ENCODE data around the gene TMEM205. TPM values are rescaled to one million over a fixed set of nuclear protein-coding genes. Genes with fewer than 3 reads are reported as not detected.
"Not testable (repeated sequence)": the region's sequence is repeated elsewhere in the genome, so short reads cannot be mapped to it uniquely, and the experiment has no call there.

The TMEM205 gene
- total RNA-seq, 1 experiment from 2014 or later, result 93.1 TPM

DNA sequence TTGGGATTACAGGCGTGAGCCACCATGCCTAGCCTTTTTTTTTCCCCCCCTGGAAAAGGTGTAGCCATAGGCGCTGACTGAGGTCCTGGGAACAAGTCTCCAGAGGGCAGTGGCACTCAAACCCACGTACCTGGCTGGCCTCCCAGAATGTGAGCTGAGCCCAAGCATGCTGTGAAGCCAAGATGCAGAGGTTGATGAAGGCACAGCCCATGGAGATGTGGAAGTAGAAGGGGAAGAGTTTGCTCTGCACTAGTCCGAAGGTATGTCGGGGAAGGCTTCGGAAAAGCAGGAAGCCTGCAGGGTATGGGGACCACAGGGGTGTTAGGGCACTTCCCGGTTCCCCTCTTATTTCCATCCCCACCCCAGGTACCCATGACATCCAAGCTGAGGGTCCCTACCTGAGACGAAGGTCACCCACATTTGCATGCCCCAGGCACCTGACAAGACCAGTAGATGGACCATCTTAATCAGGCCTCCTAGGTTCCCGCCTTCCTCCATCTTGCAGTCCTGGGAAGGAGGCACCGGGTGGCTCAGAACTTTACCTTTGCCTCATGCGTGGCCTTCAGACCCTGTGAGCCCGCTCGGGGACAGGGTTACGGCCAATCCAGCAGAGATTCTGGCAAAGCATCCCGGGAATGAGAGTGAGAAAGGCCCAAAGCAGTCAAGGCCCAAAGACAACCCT is 805 bp downstream of the TMEM205 start:
- peak; percentile 81 for DNase-seq (ENCODE audit: unreplicated experiment)
- BruUV-seq (replicated peaks), result no TSS peak
- peaks cover 30% of the 10 kb centered on the region for H3K4me1 Mint-ChIP-seq (ENCODE audit: insufficient read depth, unreplicated experiment)

DNA sequence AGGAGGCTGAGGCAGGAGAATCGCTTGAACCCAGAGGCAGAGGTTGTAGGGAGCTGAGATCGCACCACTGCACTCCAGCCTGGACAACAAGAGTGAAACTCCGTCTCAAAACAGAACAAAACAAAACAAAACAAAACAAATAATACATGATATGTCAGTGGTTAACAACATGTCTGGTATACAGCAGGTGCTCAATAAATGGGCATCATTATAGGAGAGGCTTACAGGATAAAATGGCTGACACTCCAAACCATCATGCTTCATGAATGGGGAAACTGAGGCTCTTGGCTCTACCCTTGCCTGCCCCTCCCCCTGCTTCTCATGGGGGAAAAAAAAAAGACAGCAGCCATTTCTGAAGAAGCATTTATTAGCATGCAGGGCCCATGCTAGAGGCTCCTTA is 3.6 kb downstream of the TMEM205 start:
- POLR2A ChIA-PET, result interaction anchor here (0.6 to 2.4 kb wide), 3 partner anchors 18 to 98 kb away, joined by 3 to 11 read pairs (median 5); no protein-coding TSS in a partner anchor
- TF ChIP-seq, protein P1, sequence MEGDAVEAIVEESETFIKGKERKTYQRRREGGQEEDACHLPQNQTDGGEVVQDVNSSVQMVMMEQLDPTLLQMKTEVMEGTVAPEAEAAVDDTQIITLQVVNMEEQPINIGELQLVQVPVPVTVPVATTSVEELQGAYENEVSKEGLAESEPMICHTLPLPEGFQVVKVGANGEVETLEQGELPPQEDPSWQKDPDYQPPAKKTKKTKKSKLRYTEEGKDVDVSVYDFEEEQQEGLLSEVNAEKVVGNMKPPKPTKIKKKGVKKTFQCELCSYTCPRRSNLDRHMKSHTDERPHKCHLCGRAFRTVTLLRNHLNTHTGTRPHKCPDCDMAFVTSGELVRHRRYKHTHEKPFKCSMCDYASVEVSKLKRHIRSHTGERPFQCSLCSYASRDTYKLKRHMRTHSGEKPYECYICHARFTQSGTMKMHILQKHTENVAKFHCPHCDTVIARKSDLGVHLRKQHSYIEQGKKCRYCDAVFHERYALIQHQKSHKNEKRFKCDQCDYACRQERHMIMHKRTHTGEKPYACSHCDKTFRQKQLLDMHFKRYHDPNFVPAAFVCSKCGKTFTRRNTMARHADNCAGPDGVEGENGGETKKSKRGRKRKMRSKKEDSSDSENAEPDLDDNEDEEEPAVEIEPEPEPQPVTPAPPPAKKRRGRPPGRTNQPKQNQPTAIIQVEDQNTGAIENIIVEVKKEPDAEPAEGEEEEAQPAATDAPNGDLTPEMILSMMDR (IDR thresholded peaks at IDR 0.05; ENCODE audit: unreplicated experiment), result no peak
- H3K4me3 Mint-ChIP-seq (ENCODE audit: unreplicated experiment), result no peak overlapping the region
- BruUV-seq (replicated peaks), result no TSS peak
- no peak overlapping the region for H3K27ac Mint-ChIP-seq (ENCODE audit: low read depth, unreplicated experiment)
- H3K27me3 Mint-ChIP-seq (ENCODE audit: insufficient read depth, unreplicated experiment), result no peaks in the 10 kb centered on the region
- no peaks in the 10 kb centered on the region for H3K9me3 Mint-ChIP-seq (ENCODE audit: unreplicated experiment)
- CTCF ChIA-PET, result interaction anchor here (0.6 kb wide), 1 partner anchor 40 kb away, joined by 3 read pairs; no protein-coding TSS in a partner anchor
- no peak for DNase-seq (ENCODE audit: unreplicated experiment)
- peaks cover 42% of the 10 kb centered on the region for H3K4me1 Mint-ChIP-seq (ENCODE audit: insufficient read depth, unreplicated experiment)
- intact Hi-C loops (cut with micrococcal nuclease), result no loop called here
- peaks cover 20% of the 10 kb centered on the region for H3K36me3 Mint-ChIP-seq (ENCODE audit: insufficient read depth, unreplicated experiment)

More for the DNA sequence above, 805 bp downstream of the TMEM205 start:
- Mint-ChIP-seq H3K36me3 (ENCODE audit: insufficient read depth, unreplicated experiment) (peaks cover 11% of the 10 kb centered on the region), H3K9me3 (ENCODE audit: unreplicated experiment) (no peaks in the 10 kb centered on the region), H3K27ac (ENCODE audit: low read depth, unreplicated experiment) (peak overlapping the region; percentile 98), H3K4me3 (ENCODE audit: unreplicated experiment) (peak overlapping the region; percentile 96), H3K27me3 (ENCODE audit: insufficient read depth, unreplicated experiment) (no peaks in the 10 kb centered on the region)
- TF ChIP-seq, protein P1 (IDR thresholded peaks at IDR 0.05; ENCODE audit: unreplicated experiment), result no peak
- intact Hi-C loops (cut with micrococcal nuclease), result loop anchor here (2.0 kb wide), 1 partner anchor 52 kb away; no protein-coding TSS in a partner anchor
- POLR2A ChIA-PET, result interaction anchor here (0.6 to 5.1 kb wide), 11 partner anchors 13 to 395 kb away, joined by 3 to 88 read pairs (median 6); partner anchors contain the start of genes ECSIT, LDLR, ODAD3 and PRKCSH
- CTCF ChIA-PET, result interaction anchor here (0.6 to 0.9 kb wide), 2 partner anchors 20 to 252 kb away, joined by 3 to 4 read pairs; no protein-coding TSS in a partner anchor

DNA sequence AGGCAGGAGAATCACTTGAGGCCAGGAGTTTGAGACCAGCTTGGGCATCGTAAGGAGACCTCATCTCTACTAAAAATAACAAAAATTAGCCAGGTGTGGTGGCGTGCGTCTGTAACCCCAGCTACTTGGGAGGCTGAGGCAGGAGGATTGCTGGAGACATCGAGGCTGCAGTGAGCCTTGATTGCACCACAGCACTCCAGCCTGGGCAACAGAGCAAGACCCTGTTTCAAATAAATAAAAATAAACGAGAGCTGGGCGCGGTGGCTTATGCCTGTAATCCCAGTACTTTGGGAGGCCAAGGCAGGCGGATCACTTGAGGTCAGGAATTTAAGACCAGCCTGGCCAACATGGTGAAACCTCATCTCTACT is 6.0 kb downstream of the TMEM205 start:
- Mint-ChIP-seq H3K4me1 (ENCODE audit: insufficient read depth, unreplicated experiment) (peaks cover 22% of the 10 kb centered on the region), H3K4me3 (ENCODE audit: unreplicated experiment) (peak overlapping the region; percentile 74), H3K36me3 (ENCODE audit: insufficient read depth, unreplicated experiment) (peaks cover 44% of the 10 kb centered on the region)
- intact Hi-C loops (cut with micrococcal nuclease); DNase-seq (ENCODE audit: unreplicated experiment); H3K27ac Mint-ChIP-seq (ENCODE audit: low read depth, unreplicated experiment); H3K27me3 Mint-ChIP-seq (ENCODE audit: insufficient read depth, unreplicated experiment); H3K9me3 Mint-ChIP-seq (ENCODE audit: unreplicated experiment); BruUV-seq (replicated peaks): not testable (repeated sequence)
- POLR2A ChIA-PET, result interaction anchor here (0.8 to 4.0 kb wide), 6 partner anchors 14 to 41 kb away, joined by 3 to 43 read pairs (median 7); partner anchors contain the start of gene SWSAP1
- CTCF ChIA-PET, result interaction anchor here (0.9 to 2.0 kb wide), 5 partner anchors 12 to 202 kb away, joined by 3 to 7 read pairs (median 3); no protein-coding TSS in a partner anchor

DNA sequence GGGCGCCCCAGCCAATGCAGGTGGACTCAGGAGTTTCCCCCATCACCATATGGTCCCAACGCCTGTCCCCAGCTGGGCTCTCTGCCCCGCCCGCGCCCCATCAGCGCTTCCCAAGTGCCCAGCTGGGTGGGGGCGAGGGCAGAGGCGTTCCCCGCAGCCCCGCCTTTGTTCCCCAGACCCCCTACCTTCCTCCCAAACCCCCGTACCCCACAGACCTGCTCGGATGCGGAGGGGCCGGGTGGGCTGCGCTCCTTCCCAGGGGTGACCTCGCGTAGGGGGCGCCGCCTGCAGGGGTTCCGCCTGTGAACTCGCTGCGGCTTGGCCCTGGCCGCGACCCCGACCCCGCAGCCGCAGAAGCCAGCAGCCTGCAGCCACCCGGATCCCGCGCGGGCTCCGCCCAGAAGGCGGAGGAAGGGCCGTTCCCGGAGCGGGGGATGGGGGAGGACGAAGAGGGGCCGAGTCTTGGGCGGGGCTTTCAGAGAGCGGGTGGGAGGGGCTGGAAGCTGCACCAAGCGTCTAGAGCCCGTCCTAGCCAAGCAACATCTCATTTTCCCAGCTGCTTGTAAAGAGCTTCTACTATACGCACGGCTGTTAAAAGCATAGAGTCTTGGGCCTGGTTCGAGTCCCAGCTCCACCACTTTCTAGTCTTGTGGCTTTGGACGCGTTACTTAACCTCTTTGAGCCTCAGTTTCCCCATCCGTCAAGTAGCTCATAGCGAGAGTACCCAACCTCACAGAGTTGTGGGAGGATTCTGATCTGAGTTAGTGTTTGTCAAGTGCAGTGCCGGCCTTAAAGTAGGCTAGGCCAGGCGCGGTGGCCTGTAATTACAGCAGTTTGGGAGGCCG is 6.6 kb downstream of the TMEM205 start, which contains the start of gene RAB3D:
RAB3D (minus strand) TSS at position 404 of the 845 bp plus-strand sequence. CDS start 2,258 bp downstream, outside the sequence.
- intact Hi-C loops (cut with micrococcal nuclease), result no loop called here
- H3K27ac Mint-ChIP-seq (ENCODE audit: low read depth, unreplicated experiment), result peak within 1 kb of the TSS; percentile 59
- no TSS peak for BruUV-seq (replicated peaks)
- TF ChIP-seq, protein P1 (IDR thresholded peaks at IDR 0.05; ENCODE audit: unreplicated experiment), result no peak
- no peaks in the 10 kb centered on the region for H3K27me3 Mint-ChIP-seq (ENCODE audit: insufficient read depth, unreplicated experiment)
- no peaks in the 10 kb centered on the region for H3K9me3 Mint-ChIP-seq (ENCODE audit: unreplicated experiment)
- peaks cover 16% of the 10 kb centered on the region for H3K4me1 Mint-ChIP-seq (ENCODE audit: insufficient read depth, unreplicated experiment)
- H3K4me3 Mint-ChIP-seq (ENCODE audit: unreplicated experiment), result peak within 1 kb of the TSS; percentile 74
- peak; percentile 93 for DNase-seq (ENCODE audit: unreplicated experiment)
- peaks cover 49% of the 10 kb centered on the region for H3K36me3 Mint-ChIP-seq (ENCODE audit: insufficient read depth, unreplicated experiment)
- POLR2A ChIA-PET, result interaction anchor here (0.6 to 4.0 kb wide), 15 partner anchors 7 to 258 kb away, joined by 3 to 43 read pairs (median 5); partner anchors contain the start of genes ELOF1 and SWSAP1
- CTCF ChIA-PET, result interaction anchor here (0.6 to 2.0 kb wide), 6 partner anchors 11 to 735 kb away, joined by 3 to 7 read pairs (median 3); no protein-coding TSS in a partner anchor

Measured in MCF 10A (cell line).